Prostate gland (tissue), 2 donors: ENCODE measurements around the gene SKOR1. TPM values are rescaled to one million over a fixed set of nuclear protein-coding genes. Genes with fewer than 3 reads are reported as not detected.

Experiments
- DNase-seq: peaks from one replicate; pipeline ENCODE4 v3.0.0-alpha.2; 2019; ENCODE audit warnings: low spot score
- H3K27ac ChIP-seq, 2 donors: fragments of 200-600 bp; sonication (generic); 2 replicates each; pipeline ENCODE4 v1.5.1; 2017 to 2019
- H3K27me3 ChIP-seq: fragments of 200-600 bp; sonication (generic); replicated peaks from 2 replicates; pipeline ENCODE4 v1.5.1; 2019; ENCODE audit not compliant: insufficient read depth
- H3K36me3 ChIP-seq, 2 donors: fragments of 200-600 bp; sonication (generic); 1 replicate in 1 of 2; 2 replicates in 1 of 2; pipeline versions ENCODE4 v1.5.1 to v1.8.1; 2017 to 2019
- H3K4me1 ChIP-seq: fragments of 200-600 bp; sonication (generic); replicated peaks from 2 replicates; pipeline ENCODE4 v1.5.1; 2019
- H3K4me3 ChIP-seq, 2 donors: fragments of 200-600 bp; sonication (generic); 2 replicates each; pipeline ENCODE4 v1.5.1; 2017 to 2019
- H3K9me3 ChIP-seq: fragments of 200-600 bp; sonication (generic); 2 replicates; pipeline ENCODE4 v1.5.1; 2017
- POLR2A ChIP-seq: fragments of 450-650 bp; IDR thresholded peaks from one replicate; pipeline ENCODE4 v1.6.1; 2016; ENCODE audit warnings: antibody characterized with exemption, mild to moderate bottlenecking
- POLR2AphosphoS5 ChIP-seq: sonication (generic); formaldehyde crosslinking; IDR thresholded peaks from one replicate; pipeline ENCODE4 v1.6.1; 2017; ENCODE audit warnings: antibody characterized with exemption
- WGBS: methylation state at CpG from one replicate; pipeline ENCODE4 v1.1.5; 2018; 5-methylcytosine and 5-hydroxymethylcytosine counted together
- intact Hi-C: fragments of 100-400 bp; cut with DNase I; formaldehyde crosslinking; loops from one replicate; pipeline ENCODE4 v1.14.2; 2022
- total RNA-seq, 2 donors: library from RNA; depleted of rRNA; stranded (reverse); fragments of >200 nt; gene quantifications; one replicate each; pipeline ENCODE4 v1.1.0, GENCODE V29; 2016
- TF ChIP-seq, protein P1 (sequence below), 4 experiments: fragments of 200-600 bp in 2 of 4; fragments of 450-650 bp in 2 of 4; sonication (generic) in 2 of 4; IDR thresholded peaks; 1 replicate in 3 of 4; 2 replicates in 1 of 4; pipeline ENCODE4 v1.5.1; 2016 to 2019; ENCODE audit warnings: antibody characterized with exemption in 4 of 4, mild to moderate bottlenecking in 2 of 4, moderate library complexity in 2 of 4

Gene SKOR1
- total RNA-seq, 2 donors from 2014 or later = 0.59 to 1.7 TPM

DNA sequence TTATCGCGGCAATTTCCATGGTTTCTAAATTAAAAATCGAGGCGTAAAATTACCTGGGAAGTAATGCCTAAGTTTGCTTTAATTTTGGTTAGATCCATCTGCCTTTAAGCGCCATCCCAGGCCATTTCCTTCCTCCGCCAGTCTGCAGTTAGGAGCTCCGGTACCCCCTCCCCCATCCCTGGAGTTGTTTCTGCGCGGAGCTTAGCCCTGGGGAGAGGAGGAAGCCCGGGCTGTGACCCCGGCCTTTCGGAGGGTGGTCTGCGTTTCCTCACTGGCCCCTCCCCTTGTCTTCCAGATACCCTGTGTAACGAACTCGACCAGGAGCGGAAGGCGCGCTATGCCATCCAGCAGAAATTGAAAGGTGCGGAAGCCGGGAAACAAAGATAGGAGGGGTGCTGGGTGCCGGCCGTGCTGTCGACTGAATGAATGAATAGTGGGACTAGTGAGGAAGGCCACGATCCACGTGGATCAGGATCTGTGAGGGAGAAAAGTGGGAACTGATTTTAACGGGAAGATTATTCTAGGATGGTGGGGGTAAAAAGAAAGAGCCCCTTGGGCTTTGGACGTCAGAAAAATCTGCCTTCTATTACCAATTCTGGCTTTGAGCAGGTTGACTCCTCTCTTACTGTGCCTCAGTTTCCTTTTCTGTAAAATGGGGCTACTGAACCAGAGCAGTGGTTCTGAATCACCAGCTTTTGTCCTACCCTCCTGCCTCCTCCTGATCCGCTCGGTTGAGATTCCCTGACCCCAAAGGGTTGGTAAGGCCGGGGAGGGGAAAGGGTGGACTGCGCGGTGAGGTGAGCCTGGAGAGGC is 7.8 kb downstream of the SKOR1 start:
- Histone ChIP-seq H3K9me3 (no peaks in the 10 kb centered on the region), H3K36me3 (no peaks in the 10 kb centered on the region), H3K27me3 (peaks cover 34% of the 10 kb centered on the region), H3K27ac (no peak overlapping the region), H3K4me3 (no peak overlapping the region), H3K4me1 (peaks cover 19% of the 10 kb centered on the region)
- no peak for TF ChIP-seq POLR2A
- no peak for TF ChIP-seq POLR2AphosphoS5
- WGBS = 11% methylated on average over 32 of the region's 32 CpGs
- no peak for DNase-seq
- intact Hi-C loops = loop anchor here (10.0 kb wide), 1 partner anchor 288 kb away; the partner anchor contains the start of gene MAP2K5

DNA sequence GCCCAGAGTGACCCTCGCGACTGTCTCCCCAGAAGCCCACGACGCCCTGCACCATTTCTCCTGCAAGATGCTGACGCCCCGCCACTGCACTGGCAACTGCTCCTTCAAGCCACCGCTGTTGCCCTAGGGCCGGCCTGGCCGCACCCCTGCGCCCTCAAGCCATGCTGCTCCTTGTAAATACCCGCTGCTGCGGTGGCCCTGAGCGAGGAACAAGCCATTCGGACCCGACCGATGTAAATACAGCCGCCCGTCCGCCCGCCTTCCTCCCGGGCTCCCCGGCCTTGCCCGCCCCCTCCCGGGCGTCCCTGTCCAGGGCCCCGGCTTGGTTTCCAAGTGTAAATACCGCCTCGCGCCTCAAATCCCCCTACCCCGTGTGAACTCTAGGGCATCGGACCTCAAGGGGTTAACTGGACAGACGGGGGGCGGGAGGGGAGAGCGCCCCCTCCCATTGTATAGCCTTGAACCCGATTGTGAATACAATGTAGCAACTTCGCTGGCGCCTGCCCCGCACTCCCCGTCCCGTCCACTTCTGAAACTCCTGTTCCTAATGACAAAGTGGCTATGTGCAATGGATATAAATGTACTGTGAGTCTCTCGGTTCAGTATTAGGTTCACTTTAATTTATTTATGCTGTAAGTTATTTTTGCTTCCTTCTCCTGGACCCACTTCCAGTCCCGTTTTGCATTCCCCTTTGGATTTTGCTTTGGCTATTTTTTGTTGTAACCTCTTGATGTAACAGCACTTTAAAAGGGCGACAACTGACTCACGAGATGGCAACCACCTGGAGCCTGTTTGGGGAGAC is 8.6 kb downstream of the SKOR1 start:
- intact Hi-C loops = loop anchor here (10.0 kb wide), 1 partner anchor 289 kb away; the partner anchor contains the start of gene MAP2K5
- WGBS = 5% methylated on average over 38 of the region's 44 CpGs
- H3K4me3 ChIP-seq = peak overlapping the region; percentile 13 to 20
- DNase-seq = no peak
- H3K4me1 ChIP-seq = peaks cover 17% of the 10 kb centered on the region
- H3K9me3 ChIP-seq = no peaks in the 10 kb centered on the region
- TF ChIP-seq POLR2A (no peak), POLR2AphosphoS5 (no peak)
- TF ChIP-seq, protein P1, sequence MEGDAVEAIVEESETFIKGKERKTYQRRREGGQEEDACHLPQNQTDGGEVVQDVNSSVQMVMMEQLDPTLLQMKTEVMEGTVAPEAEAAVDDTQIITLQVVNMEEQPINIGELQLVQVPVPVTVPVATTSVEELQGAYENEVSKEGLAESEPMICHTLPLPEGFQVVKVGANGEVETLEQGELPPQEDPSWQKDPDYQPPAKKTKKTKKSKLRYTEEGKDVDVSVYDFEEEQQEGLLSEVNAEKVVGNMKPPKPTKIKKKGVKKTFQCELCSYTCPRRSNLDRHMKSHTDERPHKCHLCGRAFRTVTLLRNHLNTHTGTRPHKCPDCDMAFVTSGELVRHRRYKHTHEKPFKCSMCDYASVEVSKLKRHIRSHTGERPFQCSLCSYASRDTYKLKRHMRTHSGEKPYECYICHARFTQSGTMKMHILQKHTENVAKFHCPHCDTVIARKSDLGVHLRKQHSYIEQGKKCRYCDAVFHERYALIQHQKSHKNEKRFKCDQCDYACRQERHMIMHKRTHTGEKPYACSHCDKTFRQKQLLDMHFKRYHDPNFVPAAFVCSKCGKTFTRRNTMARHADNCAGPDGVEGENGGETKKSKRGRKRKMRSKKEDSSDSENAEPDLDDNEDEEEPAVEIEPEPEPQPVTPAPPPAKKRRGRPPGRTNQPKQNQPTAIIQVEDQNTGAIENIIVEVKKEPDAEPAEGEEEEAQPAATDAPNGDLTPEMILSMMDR (IDR thresholded peaks at IDR 0.05) = peak in 3 of 4 experiments; percentile 26 to 56 (median 28)
- H3K36me3 ChIP-seq = no peaks in the 10 kb centered on the region
- H3K27ac ChIP-seq = no peak overlapping the region
- H3K27me3 ChIP-seq = peaks cover 26% of the 10 kb centered on the region

DNA sequence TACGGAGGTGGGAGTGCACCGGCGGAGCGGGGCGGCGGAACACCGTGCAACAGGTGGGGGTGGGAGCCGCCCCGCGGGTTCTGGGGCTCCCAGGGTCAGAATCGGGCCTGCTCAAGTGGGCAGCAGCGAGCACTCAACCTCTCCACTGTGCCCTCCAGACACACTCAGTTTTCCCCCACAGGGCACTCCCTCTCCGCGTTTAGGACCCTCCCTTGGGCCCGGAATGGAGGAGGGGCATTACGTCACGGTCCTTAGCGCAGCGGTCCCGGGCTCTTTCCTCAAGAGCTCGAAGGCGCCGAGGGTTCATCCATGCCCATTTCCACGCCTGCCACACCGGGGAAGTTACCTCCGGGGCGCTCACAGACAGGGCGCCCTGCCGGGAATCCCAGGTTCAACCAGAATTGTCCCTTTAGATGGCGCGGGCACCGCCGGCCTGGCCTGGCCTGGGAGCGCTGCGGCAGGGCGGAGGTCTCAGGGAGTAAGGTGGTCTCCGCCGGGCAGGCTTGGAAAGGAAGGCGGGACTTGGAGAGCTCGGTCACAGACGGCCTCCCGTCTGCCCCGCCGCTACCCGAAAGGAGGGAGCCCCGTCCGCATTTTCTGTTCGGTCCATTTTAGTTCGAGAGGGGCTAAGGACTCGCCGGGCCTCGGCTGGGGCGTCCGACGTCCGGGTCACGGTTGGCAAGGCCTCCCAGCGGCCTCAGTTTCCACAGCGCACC is 9.4 kb downstream of the SKOR1 start:
- no peak for DNase-seq
- H3K9me3 ChIP-seq = no peaks in the 10 kb centered on the region
- peaks cover 17% of the 10 kb centered on the region for H3K4me1 ChIP-seq
- 2% methylated on average over 57 of the region's 59 CpGs for WGBS
- no peak for TF ChIP-seq POLR2A
- no peak for TF ChIP-seq POLR2AphosphoS5
- TF ChIP-seq, protein P1 (IDR thresholded peaks at IDR 0.05) = no peak
- peak overlapping the region; percentile 13 to 20 for H3K4me3 ChIP-seq
- intact Hi-C loops = loop anchor here (5.0 to 10.0 kb wide), 3 partner anchors 290 to 887 kb away; partner anchors contain the start of genes C15orf61 and MAP2K5
- peaks cover 18% of the 10 kb centered on the region for H3K27me3 ChIP-seq
- H3K36me3 ChIP-seq = no peaks in the 10 kb centered on the region
- H3K27ac ChIP-seq = no peak overlapping the region

DNA sequence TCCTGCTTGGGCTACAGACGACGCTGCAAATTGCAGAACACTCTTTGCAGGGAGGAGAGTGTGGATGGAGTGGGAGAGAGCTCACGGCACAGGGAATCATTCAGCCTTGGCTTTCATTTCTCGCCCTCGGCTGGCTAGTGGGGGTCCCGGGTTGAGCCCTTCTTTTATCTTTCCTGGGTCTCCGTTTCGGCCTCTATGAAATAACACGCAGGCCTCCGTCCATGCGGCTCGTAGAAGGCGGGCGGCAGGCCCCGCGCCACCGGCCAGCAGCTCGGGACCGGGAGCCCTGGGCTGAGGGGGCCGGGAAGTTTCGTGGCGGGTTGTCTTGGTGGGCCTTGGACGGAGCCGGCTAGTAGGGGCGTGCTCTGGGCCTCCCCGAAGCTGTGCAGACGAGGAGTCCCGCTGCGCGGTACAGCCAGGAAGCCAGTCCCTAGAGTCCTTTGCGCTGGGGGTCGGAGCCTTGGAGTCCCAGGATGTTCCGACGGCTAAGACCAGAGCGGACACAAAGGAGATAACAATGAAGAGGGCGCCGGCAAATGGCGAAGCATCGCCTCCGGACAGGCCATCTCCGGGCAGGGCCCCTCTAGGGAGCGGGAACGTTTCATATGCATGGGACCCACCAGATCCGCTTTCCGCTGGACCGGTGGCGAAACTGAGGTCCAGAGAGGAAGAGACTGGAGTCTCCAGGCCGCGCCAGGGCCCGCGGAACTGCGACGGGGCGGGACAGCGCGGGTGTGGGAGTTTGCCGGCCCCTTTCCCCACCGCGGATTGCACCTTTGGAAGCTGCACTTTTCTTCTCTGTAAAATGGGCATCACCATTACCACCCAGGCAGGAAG is 10.2 kb downstream of the SKOR1 start:
- no peaks in the 10 kb centered on the region for H3K9me3 ChIP-seq
- TF ChIP-seq POLR2A (no peak), POLR2AphosphoS5 (no peak)
- TF ChIP-seq, protein P1 (IDR thresholded peaks at IDR 0.05) = no peak
- DNase-seq = no peak

More for the DNA sequence above, 10.2 kb downstream of the SKOR1 start:
- 6% methylated on average over 35 of the region's 59 CpGs for WGBS
- peak overlapping the region; percentile 13 to 20 for H3K4me3 ChIP-seq
- intact Hi-C loops = loop anchor here (2.0 to 10.0 kb wide), 4 partner anchors 291 to 888 kb away; partner anchors contain the start of genes C15orf61 and MAP2K5
- no peak overlapping the region for H3K27ac ChIP-seq
- no peaks in the 10 kb centered on the region for H3K36me3 ChIP-seq
- peaks cover 11% of the 10 kb centered on the region for H3K27me3 ChIP-seq
- H3K4me1 ChIP-seq = peaks cover 17% of the 10 kb centered on the region
